K562 (cell line): ENCODE measurements around the gene HMBS. TPM values are rescaled to one million over a fixed set of nuclear protein-coding genes. Genes with fewer than 3 reads are reported as not detected.

ENCODE experiments used
- ATAC-seq: fragments of 200-7000 bp; cut with Tn5 transposase; 3 replicates; pipeline ENCODE4 v1.9.1; 2020; ENCODE audit warnings: moderate library complexity
- BruUV-seq: library from RNA; stranded (reverse); fragments of 400-500 nt; replicated peaks from 2 replicates; lab custom pipeline; 2021; lab: Mats Ljungman, UMichigan
- CTCF ChIA-PET: fragments of 300-600 bp; formaldehyde crosslinking; extraction: SDS; loops from one replicate; lab custom pipeline; 2021; ENCODE audit warnings: low intra/inter-chr PET ratio; lab: Yijun Ruan, JAX
- POLR2A ChIA-PET: fragments of 300-600, 350-650 bp; sonication (Branson Sonifier 250); formaldehyde crosslinking; extraction: SDS; loops from one replicate; lab custom pipeline; 2021; ENCODE audit warnings: antibody characterized with exemption, inconsistent platforms; lab: Yijun Ruan, JAX
- DNase-seq, 4 experiments: peaks; one replicate each; pipeline versions ENCODE4 v3.0.0 to v3.0.0-alpha.2; 2011 to 2018; ENCODE audit warnings: low spot score in 3 of 4, mixed read lengths in 3 of 4; ENCODE audit errors: extremely low read depth in 1 of 4
- FAIRE-seq: peaks from 2 replicates; lab custom pipeline; 2011; peaks lifted over from hg19 to GRCh38; lab: Jason Lieb, UNC
- H2AFZ ChIP-seq: 2 replicates; pipeline ENCODE4 v1.6.0; 2011; ENCODE audit warnings: low read depth, low read length, control low read depth, inconsistent platforms
- H3K27ac ChIP-seq: fragments of 200-600 bp; 3 replicates; pipeline ENCODE4 v1.8.0; 2011; ENCODE audit warnings: low read depth, mild to moderate bottlenecking, control low read depth, inconsistent platforms, low read length, moderate library complexity, mixed read lengths; ENCODE audit errors: extremely low read depth
- H3K27me3 ChIP-seq, 2 experiments: fragments of 300-600 bp in 1 of 2; 2 replicates in 1 of 2; 3 replicates in 1 of 2; pipeline versions ENCODE4 v1.6.0 to v1.8.0; 2011; ENCODE audit warnings: inconsistent platforms in 2 of 2, low read length in 2 of 2, mild to moderate bottlenecking in 1 of 2, mixed read lengths in 1 of 2, moderate library complexity in 1 of 2; ENCODE audit not compliant: control insufficient read depth in 2 of 2, insufficient read depth in 2 of 2
- H3K36me3 ChIP-seq: fragments of 300-600 bp; 3 replicates; pipeline ENCODE4 v1.8.0; 2011; ENCODE audit warnings: mild to moderate bottlenecking, low read length, inconsistent platforms; ENCODE audit not compliant: control insufficient read depth, insufficient read depth
- H3K4me1 ChIP-seq, 2 experiments: fragments of 200-600 bp in 1 of 2; replicated peaks in 1 of 2; 2 replicates in 1 of 2; 3 replicates in 1 of 2; pipeline versions ENCODE4 v1.5.1 to v1.8.0; 2011; ENCODE audit warnings: inconsistent platforms in 2 of 2, low read length in 2 of 2, mild to moderate bottlenecking in 1 of 2, mixed read lengths in 1 of 2, moderate library complexity in 1 of 2; ENCODE audit not compliant: control insufficient read depth in 2 of 2, insufficient read depth in 2 of 2
- H3K4me2 ChIP-seq: 2 replicates; pipeline ENCODE4 v1.6.1; 2011; ENCODE audit warnings: low read length, control low read depth, inconsistent platforms, mixed read lengths; ENCODE audit not compliant: insufficient read depth
- H3K4me3 ChIP-seq: fragments of 200-600 bp; sonication (generic), shearing (Covaris generic); 2 replicates; pipeline ENCODE4 v1.5.1; 2016; ENCODE audit warnings: control low read depth, inconsistent platforms
- H3K79me2 ChIP-seq: fragments of 200-600 bp; 3 replicates; pipeline ENCODE4 v1.8.0; 2011; ENCODE audit warnings: low read length, inconsistent platforms; ENCODE audit not compliant: control insufficient read depth, insufficient read depth
- H3K9ac ChIP-seq, 2 experiments: 2 replicates each; pipeline versions ENCODE4 v1.6.0 to v1.6.1; 2011; ENCODE audit warnings: low read depth in 2 of 2, low read length in 2 of 2, control low read depth in 1 of 2, inconsistent platforms in 1 of 2, mild to moderate bottlenecking in 1 of 2, mixed read lengths in 1 of 2; ENCODE audit not compliant: insufficient read depth in 1 of 2
- H3K9me1 ChIP-seq: one replicate; pipeline ENCODE4 v1.6.0; 2011; ENCODE audit warnings: inconsistent platforms, mild to moderate bottlenecking, low read length, moderate library complexity; ENCODE audit not compliant: control insufficient read depth, insufficient read depth
- H3K9me3 ChIP-seq: replicated peaks from 2 replicates; pipeline ENCODE4 v1.5.1; 2011; ENCODE audit warnings: low read depth, low read length, inconsistent platforms; ENCODE audit not compliant: control insufficient read depth, insufficient read depth
- H4K20me1 ChIP-seq: replicated peaks from 2 replicates; pipeline ENCODE4 v1.6.1; 2011; ENCODE audit warnings: low read length, inconsistent platforms, mixed read lengths; ENCODE audit not compliant: control insufficient read depth, insufficient read depth
- CBX8 ChIP-seq: fragments of 200-600 bp; sonication (generic); IDR thresholded peaks from 2 replicates; pipeline ENCODE4 v1.6.1; 2012; ENCODE audit warnings: borderline replicate concordance, mixed run types, low read depth, mild to moderate bottlenecking, moderate library complexity, mixed read lengths, low read length, control low read depth, inconsistent platforms; ENCODE audit not compliant: poor library complexity, severe bottlenecking; ENCODE audit errors: extremely low read depth
- IRF2 ChIP-seq: sonication (generic); formaldehyde crosslinking; IDR thresholded peaks from 2 replicates; pipeline ENCODE4 v1.8.1; 2022; ENCODE audit warnings: mild to moderate bottlenecking, missing genetic modification reagents
- NUFIP1 ChIP-seq: fragments of 450-650 bp; IDR thresholded peaks from 2 replicates; pipeline ENCODE4 v1.6.1; 2018; ENCODE audit not compliant: partially characterized antibody
- TCF7 ChIP-seq: sonication (generic); IDR thresholded peaks from 2 replicates; pipeline ENCODE4 v1.6.1; 2016; ENCODE audit warnings: antibody characterized with exemption, borderline replicate concordance
- ZNF12 ChIP-seq: sonication (generic); formaldehyde crosslinking; IDR thresholded peaks from 2 replicates; pipeline ENCODE4 v1.4.0; 2020; ENCODE audit warnings: mild to moderate bottlenecking, missing genetic modification reagents
- WGBS: fragments of 100-300 bp; shearing (Covaris generic); methylation state at CpG from one replicate; pipeline ENCODE4 v1.1.6; 2016; ENCODE audit warnings: low coverage, mixed read lengths; ENCODE audit not compliant: insufficient coverage; ENCODE audit errors: missing lambda C conversion rate; 5-methylcytosine and 5-hydroxymethylcytosine counted together
- in situ Hi-C: fragments of 300-500 bp; cut with MboI; formaldehyde crosslinking; loops from 4 replicates; pipeline ENCODE4 v1.15.0; 2018; ENCODE audit warnings: inconsistent platforms, mixed read lengths
- intact Hi-C: fragments of 100-400 bp; cut with micrococcal nuclease; formaldehyde crosslinking; loops from 2 replicates; pipeline ENCODE4 v1.14.2; 2022
- polyA plus RNA-seq, 8 experiments: library from polyadenylated mRNA; depleted of rRNA in 4 of 8; stranded (reverse) in 5 of 8; unstranded in 3 of 8; fragments of >200 nt; fragmentation: Nextera tagmentation in 2 of 8; fragmentation: Illumina TruSeq in 1 of 8; extraction: Ambion mirVana in 2 of 8; extraction: Trizol in 1 of 8; gene quantifications; 2 replicates each; pipeline versions ENCODE4 v1.2.1 to v1.2.3, GENCODE V29; 2011 to 2014; ENCODE audit warnings: inconsistent platforms in 1 of 8, missing spikeins in 1 of 8
- total RNA-seq, 7 experiments: library from RNA; depleted of rRNA in 6 of 7; stranded (reverse); fragments of >200 nt in 6 of 7; fragmentation: Illumina TruSeq in 2 of 7; extraction: Trizol in 2 of 7; gene quantifications; 2 replicates each; pipeline versions ENCODE4 v1.2.1 to v1.2.3, GENCODE V29; 2011 to 2021; ENCODE audit warnings: low replicate concordance in 1 of 7
- TF ChIP-seq, protein P1 (sequence below): IDR thresholded peaks from 2 replicates; pipeline ENCODE4 v1.6.1; 2011; ENCODE audit warnings: borderline replicate concordance, low read depth, mild to moderate bottlenecking, moderate library complexity, low read length; ENCODE audit not compliant: insufficient read depth, poor library complexity, severe bottlenecking
- TF ChIP-seq, protein P2 (sequence below): fragments of 450-650 bp; IDR thresholded peaks from 2 replicates; pipeline ENCODE4 v1.7.1; 2018; ENCODE audit warnings: mild to moderate bottlenecking, low read depth; ENCODE audit not compliant: partially characterized antibody

HMBS gene
- total and polyA plus RNA-seq, 9 of the 15 experiments (the other 6 are each of a cell fraction or from before 2014, with no cell fraction given), result 56.9 to 385 (median 286) TPM

DNA sequence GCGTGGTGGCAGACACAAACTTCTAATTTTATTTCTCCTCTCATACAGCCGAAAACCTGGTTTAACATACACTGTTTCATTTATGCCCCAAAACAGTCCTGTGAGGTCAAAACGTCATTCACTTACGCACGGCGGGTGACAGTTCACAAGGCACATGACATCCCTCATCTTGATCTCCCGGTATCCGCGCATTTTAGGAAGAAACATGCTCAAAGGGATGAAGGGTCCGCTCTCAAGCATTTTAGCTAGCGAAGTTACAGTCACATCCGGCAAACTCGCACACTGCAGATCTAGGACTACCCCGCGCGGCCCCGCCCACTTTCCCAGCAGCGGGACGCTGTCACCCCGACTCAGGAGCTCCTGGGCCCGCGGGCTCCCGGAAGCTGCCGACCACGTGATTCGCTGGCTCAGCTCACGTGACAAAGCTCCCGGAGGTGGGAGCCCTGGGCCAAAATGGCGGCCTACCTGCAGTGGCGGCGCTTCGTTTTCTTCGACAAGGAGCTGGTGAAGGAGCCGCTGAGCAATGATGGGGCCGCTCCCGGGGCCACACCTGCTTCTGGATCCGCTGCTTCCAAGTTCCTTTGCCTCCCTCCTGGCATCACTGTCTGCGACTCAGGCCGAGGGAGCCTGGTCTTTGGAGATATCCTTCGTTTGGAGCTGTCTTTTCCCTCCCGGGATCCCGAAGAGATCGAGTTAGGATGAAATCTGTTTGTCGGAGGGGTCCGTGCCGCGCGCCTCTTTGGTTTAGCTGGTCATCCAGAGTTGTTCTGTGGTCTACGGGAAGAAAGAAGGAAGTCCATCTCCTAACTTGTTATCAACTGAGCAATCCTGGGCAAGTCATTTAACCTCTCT, 17.1 kb upstream of the HMBS start, which contains the start of gene VPS11:
Gene VPS11 (plus strand): TSS at position 448 of the 852 bp plus-strand sequence. CDS start 6 bp downstream, at position 454.
- FAIRE-seq (peak; percentile 90), ATAC-seq (peak; percentile 94), DNase-seq (peak; percentile 93 to 99 (median 96))
- POLR2A ChIA-PET, result interaction anchor here (0.6 to 4.0 kb wide), 15 partner anchors 9 to 253 kb away, joined by 3 to 68 read pairs (median 4); partner anchors contain the start of genes HMBS and HYOU1
- H3K36me3 ChIP-seq, result peaks cover 39% of the 10 kb centered on the region
- in situ Hi-C loops, result no loop called here
- no peaks in the 10 kb centered on the region for H3K9me1 ChIP-seq
- H3K9me3 ChIP-seq, result no peaks in the 10 kb centered on the region
- peak within 1 kb of the TSS; percentile 75 to 95 for H3K9ac ChIP-seq
- H3K4me3 ChIP-seq, result peak within 1 kb of the TSS; percentile 57
- H2AFZ ChIP-seq, result peak within 1 kb of the TSS; percentile 79
- H3K4me1 ChIP-seq, result peaks cover 15 to 21% of the 10 kb centered on the region in 2 experiments; a peak in 4 of 5 replicates
- peaks cover 46% of the 10 kb centered on the region for H3K79me2 ChIP-seq
- intact Hi-C loops, result loop anchor here (1.0 to 2.0 kb wide), 2 partner anchors 17 to 28 kb away; partner anchors contain the start of gene HMBS
- peak within 1 kb of the TSS; percentile 71 for H3K27ac ChIP-seq
- no peaks in the 10 kb centered on the region for H4K20me1 ChIP-seq
- WGBS, result under 1% methylated on average over 45 of the region's 49 CpGs
- BruUV-seq, result TSS peak; percentile 82
- CTCF ChIA-PET, result no interaction called here
- no peaks in the 10 kb centered on the region for H3K27me3 ChIP-seq
- peak within 1 kb of the TSS; percentile 86 for H3K4me2 ChIP-seq
- TF ChIP-seq CBX8, result no peak
- TF ChIP-seq, protein P1, sequence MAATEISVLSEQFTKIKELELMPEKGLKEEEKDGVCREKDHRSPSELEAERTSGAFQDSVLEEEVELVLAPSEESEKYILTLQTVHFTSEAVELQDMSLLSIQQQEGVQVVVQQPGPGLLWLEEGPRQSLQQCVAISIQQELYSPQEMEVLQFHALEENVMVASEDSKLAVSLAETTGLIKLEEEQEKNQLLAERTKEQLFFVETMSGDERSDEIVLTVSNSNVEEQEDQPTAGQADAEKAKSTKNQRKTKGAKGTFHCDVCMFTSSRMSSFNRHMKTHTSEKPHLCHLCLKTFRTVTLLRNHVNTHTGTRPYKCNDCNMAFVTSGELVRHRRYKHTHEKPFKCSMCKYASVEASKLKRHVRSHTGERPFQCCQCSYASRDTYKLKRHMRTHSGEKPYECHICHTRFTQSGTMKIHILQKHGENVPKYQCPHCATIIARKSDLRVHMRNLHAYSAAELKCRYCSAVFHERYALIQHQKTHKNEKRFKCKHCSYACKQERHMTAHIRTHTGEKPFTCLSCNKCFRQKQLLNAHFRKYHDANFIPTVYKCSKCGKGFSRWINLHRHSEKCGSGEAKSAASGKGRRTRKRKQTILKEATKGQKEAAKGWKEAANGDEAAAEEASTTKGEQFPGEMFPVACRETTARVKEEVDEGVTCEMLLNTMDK, result peak; percentile 21
- TF ChIP-seq ZNF12 (CRISPR knock-in tag), result no peak
- TF ChIP-seq NUFIP1, result no peak
- TF ChIP-seq IRF2 (CRISPR knock-in tag), result no peak
- TF ChIP-seq, protein P2, sequence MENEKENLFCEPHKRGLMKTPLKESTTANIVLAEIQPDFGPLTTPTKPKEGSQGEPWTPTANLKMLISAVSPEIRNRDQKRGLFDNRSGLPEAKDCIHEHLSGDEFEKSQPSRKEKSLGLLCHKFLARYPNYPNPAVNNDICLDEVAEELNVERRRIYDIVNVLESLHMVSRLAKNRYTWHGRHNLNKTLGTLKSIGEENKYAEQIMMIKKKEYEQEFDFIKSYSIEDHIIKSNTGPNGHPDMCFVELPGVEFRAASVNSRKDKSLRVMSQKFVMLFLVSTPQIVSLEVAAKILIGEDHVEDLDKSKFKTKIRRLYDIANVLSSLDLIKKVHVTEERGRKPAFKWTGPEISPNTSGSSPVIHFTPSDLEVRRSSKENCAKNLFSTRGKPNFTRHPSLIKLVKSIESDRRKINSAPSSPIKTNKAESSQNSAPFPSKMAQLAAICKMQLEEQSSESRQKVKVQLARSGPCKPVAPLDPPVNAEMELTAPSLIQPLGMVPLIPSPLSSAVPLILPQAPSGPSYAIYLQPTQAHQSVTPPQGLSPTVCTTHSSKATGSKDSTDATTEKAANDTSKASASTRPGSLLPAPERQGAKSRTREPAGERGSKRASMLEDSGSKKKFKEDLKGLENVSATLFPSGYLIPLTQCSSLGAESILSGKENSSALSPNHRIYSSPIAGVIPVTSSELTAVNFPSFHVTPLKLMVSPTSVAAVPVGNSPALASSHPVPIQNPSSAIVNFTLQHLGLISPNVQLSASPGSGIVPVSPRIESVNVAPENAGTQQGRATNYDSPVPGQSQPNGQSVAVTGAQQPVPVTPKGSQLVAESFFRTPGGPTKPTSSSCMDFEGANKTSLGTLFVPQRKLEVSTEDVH, result peak; percentile 17
- TF ChIP-seq TCF7, result 0 out of 2 replicates have a peak, but pooled peaks have one; percentile 34
